ENCODE data around the gene JKAMP. TPM values are rescaled to one million over a fixed set of nuclear protein-coding genes. Genes with fewer than 3 reads are reported as not detected.

The JKAMP gene
- total RNA-seq, 1 experiment from 2014 or later = 46.5 TPM

DNA sequence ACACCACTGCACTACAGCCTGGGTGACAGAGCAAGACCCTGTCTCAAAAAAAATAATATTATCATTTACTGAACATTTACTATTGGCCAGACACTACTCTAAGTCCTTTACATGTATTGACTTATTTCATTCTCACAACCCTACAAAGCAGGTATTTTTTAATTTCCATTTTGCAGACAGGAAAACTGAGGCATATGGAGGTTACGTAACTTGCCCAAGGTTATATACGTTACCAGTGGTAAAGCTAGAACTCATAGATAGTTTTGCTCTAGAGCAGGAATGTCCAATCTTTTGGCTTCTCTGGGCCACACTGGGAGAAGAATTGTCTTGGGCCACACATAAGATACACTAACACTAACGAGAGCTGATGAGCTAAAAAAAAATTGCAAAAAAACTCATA is 5.8 kb upstream of the JKAMP start:
- Histone ChIP-seq H3K9ac (ENCODE audit: low read length) (no peak overlapping the region), H3K9me2 (ENCODE audit: insufficient read depth) (no peaks in the 10 kb centered on the region), H4K20me1 (ENCODE audit: insufficient read depth) (no peaks in the 10 kb centered on the region), H3K4me1 (ENCODE audit: control insufficient read depth in 1 of 2, insufficient read depth in 2 of 2, low read length in 2 of 2) (peaks cover 10 to 21% of the 10 kb centered on the region in 2 experiments), H2AFZ (ENCODE audit: low read depth, low read length, poor library complexity, severe bottlenecking) (no peak overlapping the region), H3K27me3 (ENCODE audit: insufficient read depth, low read length) (no peaks in the 10 kb centered on the region), H3K79me2 (ENCODE audit: insufficient read depth, low read length) (peaks cover 33% of the 10 kb centered on the region), H3K9me3 (ENCODE audit: control insufficient read depth in 1 of 2, insufficient read depth in 1 of 2, low read depth in 1 of 2, low read length in 2 of 2) (no peaks in the 10 kb centered on the region), H3K4me3 (replicated peaks in 1 of 2; ENCODE audit: low read depth in 1 of 2, low read length in 2 of 2) (no peak overlapping the region), H3K27ac (ENCODE audit: low read depth, low read length) (no peak overlapping the region), H3K36me3 (ENCODE audit: control insufficient read depth in 1 of 2, insufficient read depth in 2 of 2, low read length in 2 of 2) (peaks cover 18 to 19% of the 10 kb centered on the region in 2 experiments; a peak in 3 of 4 replicates), H3K4me2 (ENCODE audit: low read length) (no peak overlapping the region)
- POLR2A ChIA-PET = no interaction called here
- DNase-seq (ENCODE audit: low read depth, low spot score) = no peak
- no peak for ATAC-seq
- BruUV-seq (replicated peaks) = no TSS peak
- intact Hi-C loops (cut with micrococcal nuclease) = no loop called here
- TF ChIP-seq YY1 (IDR thresholded peaks at IDR 0.05; ENCODE audit: extremely low read depth, insufficient replicate concordance, low read depth, low read length) (no peak), CBX3 (IDR thresholded peaks at IDR 0.05; ENCODE audit: low read depth) (no peak), SRF (IDR thresholded peaks at IDR 0.05; ENCODE audit: low read depth) (no peak), EZH2phosphoT487 (IDR thresholded peaks at IDR 0.05; ENCODE audit: borderline replicate concordance) (no peak), POLR2A (IDR thresholded peaks at IDR 0.05; ENCODE audit: borderline replicate concordance, extremely low read depth, insufficient read depth, insufficient read length) (no peak), JUND (IDR thresholded peaks at IDR 0.05) (no peak), TCF7L2 (IDR thresholded peaks at IDR 0.05; ENCODE audit: borderline replicate concordance, extremely low read depth, insufficient read depth, insufficient read length) (no peak), RAD21 (IDR thresholded peaks at IDR 0.05; ENCODE audit: low read depth) (no peak), EZH2 (IDR thresholded peaks at IDR 0.05) (no peak)
- TF ChIP-seq, protein P1, sequence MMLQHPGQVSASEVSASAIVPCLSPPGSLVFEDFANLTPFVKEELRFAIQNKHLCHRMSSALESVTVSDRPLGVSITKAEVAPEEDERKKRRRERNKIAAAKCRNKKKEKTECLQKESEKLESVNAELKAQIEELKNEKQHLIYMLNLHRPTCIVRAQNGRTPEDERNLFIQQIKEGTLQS (IDR thresholded peaks at IDR 0.05) = no peak
- TF ChIP-seq, protein P2, sequence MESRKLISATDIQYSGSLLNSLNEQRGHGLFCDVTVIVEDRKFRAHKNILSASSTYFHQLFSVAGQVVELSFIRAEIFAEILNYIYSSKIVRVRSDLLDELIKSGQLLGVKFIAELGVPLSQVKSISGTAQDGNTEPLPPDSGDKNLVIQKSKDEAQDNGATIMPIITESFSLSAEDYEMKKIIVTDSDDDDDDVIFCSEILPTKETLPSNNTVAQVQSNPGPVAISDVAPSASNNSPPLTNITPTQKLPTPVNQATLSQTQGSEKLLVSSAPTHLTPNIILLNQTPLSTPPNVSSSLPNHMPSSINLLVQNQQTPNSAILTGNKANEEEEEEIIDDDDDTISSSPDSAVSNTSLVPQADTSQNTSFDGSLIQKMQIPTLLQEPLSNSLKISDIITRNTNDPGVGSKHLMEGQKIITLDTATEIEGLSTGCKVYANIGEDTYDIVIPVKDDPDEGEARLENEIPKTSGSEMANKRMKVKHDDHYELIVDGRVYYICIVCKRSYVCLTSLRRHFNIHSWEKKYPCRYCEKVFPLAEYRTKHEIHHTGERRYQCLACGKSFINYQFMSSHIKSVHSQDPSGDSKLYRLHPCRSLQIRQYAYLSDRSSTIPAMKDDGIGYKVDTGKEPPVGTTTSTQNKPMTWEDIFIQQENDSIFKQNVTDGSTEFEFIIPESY (IDR thresholded peaks at IDR 0.05; ENCODE audit: extremely low read depth, insufficient replicate concordance, low read length) = no peak
- TF ChIP-seq, protein P3, sequence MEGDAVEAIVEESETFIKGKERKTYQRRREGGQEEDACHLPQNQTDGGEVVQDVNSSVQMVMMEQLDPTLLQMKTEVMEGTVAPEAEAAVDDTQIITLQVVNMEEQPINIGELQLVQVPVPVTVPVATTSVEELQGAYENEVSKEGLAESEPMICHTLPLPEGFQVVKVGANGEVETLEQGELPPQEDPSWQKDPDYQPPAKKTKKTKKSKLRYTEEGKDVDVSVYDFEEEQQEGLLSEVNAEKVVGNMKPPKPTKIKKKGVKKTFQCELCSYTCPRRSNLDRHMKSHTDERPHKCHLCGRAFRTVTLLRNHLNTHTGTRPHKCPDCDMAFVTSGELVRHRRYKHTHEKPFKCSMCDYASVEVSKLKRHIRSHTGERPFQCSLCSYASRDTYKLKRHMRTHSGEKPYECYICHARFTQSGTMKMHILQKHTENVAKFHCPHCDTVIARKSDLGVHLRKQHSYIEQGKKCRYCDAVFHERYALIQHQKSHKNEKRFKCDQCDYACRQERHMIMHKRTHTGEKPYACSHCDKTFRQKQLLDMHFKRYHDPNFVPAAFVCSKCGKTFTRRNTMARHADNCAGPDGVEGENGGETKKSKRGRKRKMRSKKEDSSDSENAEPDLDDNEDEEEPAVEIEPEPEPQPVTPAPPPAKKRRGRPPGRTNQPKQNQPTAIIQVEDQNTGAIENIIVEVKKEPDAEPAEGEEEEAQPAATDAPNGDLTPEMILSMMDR (IDR thresholded peaks at IDR 0.05 in 2 of 3, conservative IDR thresholded peaks at IDR 0.05 in 1 of 3; ENCODE audit: borderline replicate concordance in 1 of 3, insufficient read depth in 1 of 3, low read depth in 2 of 3, low read length in 2 of 3) = no peak
- RAD21 ChIA-PET (ENCODE audit: low non-redundant PET in 1 of 2, low total read pairs in 2 of 2, uncharacterized antibody in 2 of 2, unreplicated experiment in 2 of 2) = no interaction called here
- CTCF ChIA-PET = no interaction called here

Data from HCT116 (cell line).